HG03139 (cell line): ENCODE measurements around the gene SBK2.
A peak's percentile ranks its signal among the peaks of the same experiment; 100 is the strongest.
"Not testable (repeated sequence)": the region's sequence is repeated elsewhere in the genome, so short reads cannot be mapped to it uniquely, and the experiment has no call there.

Experiments
- ATAC-seq: cut with Tn5 transposase; IDR thresholded peaks from one replicate; pipeline ENCODE4 v1.9.1; 2021; ENCODE audit not compliant: unreplicated experiment

SBK2 gene

DNA sequence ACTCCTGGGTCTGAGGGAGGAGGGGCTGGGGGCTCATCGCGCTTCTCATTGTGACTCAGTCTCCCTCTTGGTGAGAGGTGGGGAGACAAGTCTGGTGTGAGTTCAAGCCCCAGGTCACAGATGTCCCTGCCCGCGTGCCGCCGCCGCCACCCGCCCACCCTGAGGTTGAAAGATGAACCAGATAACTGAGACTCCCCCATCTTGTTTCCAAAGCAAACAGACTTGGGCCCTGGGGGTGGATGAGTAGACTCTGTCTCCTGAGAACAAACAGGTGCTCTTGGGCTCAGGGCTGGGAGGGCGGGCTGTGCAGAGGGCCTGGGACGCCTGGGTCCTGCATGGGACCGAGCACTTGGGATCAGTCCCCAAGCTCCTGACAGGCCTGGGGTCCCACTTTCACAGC, 567 bp downstream of the SBK2 start:
- no peak for ATAC-seq

DNA sequence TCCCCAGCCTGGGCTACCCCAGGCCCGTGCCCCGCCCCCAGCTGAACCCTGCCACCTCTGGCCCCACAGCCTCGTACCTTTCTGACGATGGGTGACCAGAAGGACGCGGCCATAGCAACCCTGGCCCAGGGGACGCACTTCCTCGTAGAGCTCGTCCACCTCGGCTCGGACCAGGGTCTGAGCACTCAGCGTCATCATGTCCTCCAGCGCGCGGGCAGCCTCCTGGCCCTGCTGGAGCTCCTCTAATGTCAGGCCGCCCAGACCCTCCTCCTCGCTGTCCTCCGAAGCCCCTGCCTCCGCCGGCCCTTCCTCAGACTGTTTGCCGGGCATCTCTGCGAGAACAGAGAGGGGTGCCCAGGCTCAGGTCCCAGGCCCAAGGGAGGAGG, 975 bp downstream of the SBK2 start:
- ATAC-seq: no peak

DNA sequence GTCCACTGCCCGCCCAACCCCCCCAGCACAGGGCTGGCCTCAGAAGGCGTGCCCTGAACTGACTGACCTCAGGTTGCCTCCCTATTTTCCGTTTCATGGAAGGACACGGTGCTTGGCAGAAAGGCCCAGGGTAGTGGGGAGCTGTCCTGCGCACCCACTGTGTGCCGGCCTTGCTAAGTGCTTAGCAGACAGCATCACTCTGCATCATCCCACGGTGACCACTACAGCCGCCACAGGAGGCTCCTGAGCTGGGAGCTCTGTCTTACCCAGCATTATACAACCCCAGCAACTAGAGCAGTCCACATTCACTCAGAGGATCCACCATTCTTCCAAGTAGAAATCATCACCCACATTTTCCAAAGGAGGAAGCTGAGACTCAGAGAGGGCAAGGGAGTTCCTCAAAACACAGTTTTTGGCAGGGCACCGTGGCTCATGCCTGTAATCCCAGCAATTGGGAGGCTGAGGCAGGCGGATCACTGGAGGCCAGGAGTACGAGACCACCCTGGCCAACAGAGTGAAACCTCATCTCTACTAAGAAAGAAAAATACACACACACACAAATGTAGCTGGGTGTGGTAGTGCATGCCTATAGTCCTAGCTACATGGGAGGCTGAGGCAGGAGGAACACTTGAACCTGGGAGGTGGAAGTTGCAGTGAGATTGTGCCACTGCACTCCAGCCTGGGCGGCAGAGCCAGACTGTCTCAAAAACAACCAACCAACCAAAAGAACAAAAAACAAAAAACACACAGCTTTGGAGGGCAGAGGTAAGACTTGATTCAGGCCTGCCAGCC, 1.6 kb downstream of the SBK2 start:
- ATAC-seq: no peak

DNA sequence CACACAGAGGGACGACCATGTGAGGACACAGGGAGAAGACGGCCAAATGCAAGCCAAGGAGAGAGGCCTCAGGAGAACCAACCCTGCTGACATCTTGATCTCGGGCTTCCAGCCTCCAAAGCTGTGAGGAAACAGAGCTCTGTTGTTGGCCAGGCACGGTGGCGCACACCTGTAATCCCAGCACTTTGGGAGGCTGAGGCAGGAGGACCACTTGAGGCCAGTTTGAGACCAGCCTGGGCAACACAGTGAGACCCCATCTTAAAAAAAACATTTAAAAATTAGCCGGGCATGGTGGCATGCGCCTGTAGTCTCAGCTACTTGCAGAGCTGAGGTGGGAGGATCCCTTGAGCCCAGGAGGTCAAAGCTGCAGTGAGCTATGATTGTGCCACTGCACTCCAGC, 2.7 kb downstream of the SBK2 start:
- ATAC-seq: not testable (repeated sequence)

DNA sequence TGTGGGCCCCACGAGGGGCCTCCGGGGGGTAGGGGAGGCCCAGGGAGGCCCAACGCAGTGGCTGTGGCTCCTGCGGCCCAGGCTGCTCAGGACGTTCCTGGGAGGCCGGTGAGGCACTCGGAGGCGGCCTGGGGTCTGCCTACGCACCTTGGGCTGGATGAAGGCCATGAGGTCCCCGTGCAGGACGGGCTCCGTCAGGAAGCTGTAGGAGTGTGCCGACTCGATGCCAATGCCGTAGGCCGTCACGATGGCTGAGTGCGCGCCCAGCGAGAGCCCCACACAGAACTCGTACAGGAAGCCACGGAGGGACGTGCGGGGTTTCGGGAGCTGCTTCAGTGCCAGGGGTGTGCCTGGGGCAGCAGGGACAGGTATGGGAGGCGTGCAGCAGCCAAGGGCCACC, 5.9 kb downstream of the SBK2 start:
- no peak for ATAC-seq

DNA sequence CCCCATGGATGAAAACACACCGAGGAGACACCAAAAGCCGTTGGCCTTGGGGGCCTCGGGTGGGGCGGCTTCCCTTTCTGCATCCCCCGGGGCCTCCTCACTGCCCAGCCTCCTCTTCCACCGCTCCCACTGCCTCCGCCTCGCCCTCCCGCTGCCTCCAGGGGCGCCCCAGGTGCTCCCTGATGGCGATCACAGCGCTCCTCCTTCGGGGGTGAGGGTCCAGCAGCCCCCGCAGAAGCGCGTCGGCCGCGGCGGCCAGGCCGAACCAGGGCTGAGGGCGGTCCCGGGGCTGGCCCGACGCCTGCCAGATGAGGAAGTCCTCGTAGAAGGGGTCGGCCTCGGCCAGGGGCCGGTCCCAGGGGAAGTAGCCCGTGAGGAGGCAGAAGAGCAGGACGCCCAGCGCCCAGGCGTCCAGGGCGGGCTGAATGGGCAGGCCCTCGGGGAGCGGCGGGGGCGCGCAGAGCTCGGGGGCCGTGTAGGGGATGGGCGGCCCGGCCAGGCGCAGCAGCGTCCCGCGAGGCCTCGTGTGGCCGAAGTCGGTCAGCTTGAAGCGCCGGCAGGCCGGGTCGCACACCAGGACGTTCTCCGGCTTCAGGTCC, 7.2 kb downstream of the SBK2 start:
- no peak for ATAC-seq

DNA sequence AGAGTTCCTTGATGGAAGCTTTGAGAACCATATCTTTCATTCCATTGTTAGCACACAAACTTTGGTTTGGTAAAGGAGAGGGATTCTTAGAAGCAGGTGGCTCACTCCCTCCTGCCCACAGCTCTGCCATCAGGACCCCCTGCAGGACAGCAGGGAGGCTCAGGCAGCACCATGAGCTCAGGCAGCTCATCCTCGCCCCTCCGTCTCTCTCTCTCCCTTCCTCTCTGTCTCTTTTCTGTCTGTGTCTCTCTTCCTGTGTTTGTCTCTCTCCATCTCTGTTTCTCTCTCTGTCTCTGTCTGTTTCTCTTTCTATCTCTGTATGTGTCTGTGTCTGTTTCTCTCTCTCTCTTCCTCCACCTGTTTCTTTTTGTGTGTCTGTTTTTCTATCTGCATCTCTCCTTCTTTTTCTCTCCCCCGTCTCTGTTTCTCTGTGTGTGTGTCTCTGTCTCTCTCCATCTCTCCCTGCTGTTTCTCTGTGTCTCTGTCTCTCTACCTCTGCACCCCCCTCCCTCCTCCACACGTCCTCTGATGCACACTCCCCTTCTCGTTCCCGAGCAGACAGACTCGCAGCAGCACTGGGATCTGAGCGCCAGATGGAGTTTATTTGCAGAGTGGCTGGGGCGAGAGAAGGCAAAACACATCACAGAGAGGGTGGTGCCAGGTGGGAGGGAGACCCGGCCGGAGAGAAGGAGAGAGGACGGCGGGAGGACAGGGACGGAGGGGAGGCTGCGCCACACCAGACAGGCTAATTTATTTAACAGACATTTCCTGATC, 8.7 kb downstream of the SBK2 start:
- no peak for ATAC-seq

DNA sequence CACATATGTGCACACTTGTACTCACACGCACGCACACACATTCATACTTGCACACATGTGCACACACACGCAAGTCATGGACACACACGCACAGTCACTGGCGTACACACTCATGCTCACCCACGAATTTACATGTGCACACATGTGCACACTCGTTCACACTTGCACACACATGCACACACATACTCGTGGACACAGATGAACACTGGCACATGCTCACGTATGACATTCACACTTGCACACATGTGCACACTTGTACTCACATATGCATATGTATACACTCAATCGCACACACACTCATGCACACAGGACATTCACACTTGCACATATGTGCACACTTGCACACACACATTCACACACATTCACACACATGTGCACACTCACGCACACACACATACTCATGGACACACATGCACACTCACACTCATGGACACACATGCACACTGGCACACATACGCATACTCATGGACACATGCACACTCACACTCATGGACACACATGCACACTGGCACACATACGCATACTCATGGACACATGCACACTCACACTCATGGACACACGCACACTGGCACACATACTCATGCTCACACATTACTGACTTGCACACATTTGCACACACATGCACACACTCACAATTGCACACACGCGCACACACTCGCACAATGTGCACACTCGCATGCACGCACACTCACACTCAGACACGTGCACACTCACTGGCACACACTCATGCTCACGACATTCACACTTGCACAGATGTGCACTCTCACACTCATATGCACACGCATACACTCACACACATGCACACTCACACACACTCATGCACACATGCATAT, 9.5 kb downstream of the SBK2 start:
- no peak for ATAC-seq

DNA sequence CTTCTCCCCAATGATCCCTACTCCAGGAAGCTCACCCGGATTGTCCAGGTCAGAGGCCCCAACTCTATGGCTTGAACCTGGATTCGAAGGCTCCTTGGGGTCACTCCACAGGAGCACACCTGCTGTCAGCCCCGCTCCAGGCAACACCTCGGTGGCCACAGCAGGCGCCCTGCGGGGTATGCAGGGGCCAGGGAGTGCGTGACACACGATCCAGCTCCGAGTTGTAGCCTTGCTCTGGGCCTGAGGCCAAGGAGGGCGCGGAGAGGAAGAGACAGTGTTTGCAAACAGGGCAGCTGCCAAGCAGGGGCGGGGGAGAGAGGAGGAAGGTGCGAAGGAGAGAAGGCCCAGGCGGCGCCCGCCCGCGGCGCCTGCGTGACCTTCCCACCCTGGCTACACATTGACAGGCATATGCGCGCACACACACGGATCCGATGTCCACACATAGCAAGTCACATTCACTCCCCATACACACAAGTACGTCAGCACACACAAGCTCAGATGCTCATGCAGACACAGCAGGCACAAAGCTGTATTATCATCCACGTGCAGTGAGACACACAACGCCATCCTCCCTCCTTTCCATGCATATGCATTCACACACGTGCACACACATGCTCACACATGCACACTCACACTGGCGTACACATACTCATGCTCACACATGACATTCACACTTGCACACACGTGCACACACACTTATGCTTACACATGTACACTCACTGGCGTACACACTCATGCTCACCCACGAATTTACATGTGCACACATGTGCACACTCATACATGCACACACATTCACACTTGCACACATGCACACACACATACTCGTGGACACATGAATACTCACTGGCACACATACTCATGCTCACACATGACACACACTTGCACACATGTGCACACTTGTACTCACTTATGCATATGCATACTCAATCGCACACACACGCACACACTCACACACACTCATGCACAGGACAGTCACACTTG, 10.4 kb downstream of the SBK2 start:
- ATAC-seq: no peak

DNA sequence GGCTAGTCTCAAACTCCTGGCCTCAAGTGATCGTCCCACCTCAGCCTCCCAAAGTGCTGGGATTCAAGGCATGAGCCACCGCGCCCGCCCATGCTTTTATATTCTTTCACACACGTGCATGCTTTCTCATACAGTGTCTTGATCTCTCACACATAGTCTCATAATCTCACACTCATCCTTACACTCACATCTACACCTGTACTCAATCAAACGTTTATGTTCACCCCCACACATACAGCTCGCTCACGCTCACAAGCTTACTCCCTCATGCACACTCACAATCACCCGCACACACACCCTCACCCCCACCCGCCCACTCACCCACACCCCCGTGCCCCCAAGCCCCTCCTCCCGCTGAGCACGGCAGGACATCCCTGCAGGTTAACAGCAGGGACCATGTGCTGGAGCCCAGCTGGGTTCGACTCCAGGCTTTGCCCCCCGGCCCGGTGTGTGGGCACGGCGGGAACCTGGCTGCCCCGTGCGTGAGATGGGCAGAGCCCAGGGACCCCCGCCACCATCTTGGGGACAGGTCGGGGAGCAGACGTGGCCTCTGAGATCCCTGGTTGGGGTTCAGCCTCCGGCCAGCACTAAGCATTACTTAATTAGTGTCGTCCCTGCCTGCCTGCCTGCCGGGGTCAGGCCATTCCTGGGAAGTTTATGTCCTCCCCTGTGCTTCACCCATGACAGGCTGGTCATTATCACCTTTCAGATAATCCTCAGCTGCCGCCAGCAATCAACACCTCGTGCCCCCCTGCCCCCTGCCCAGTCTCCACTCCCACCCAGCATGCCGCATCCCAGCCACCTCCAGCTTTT, 11.4 kb downstream of the SBK2 start:
- ATAC-seq: no peak

DNA sequence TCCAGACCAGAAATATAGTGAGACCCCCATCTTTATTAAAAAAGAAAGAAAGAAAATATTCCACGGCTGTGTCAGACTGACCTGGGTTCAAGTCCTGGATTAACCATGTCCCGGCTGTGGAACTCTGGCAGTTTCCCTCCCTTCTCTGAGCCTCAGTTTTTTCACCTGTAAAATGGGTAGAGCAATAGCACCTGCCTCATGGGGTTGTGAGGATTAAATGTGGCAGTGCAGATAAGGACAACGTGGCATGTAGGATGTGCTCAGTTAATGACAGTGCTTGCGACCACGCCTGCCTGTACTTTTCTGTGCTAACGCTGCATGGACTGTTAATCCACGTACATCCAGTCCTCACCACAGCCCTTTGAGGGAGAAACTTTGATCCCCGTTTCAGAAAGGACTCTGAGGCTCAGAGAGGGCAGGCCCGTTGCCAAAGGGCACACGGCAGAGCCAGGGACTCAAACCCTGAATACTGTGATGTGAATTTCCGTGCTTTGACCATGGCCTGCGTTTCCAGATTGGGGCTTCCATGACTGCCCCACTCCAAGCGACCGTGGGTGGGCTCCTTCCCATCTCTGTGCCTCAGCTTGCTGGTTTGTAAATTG, 16.1 kb downstream of the SBK2 start:
- no peak for ATAC-seq

DNA sequence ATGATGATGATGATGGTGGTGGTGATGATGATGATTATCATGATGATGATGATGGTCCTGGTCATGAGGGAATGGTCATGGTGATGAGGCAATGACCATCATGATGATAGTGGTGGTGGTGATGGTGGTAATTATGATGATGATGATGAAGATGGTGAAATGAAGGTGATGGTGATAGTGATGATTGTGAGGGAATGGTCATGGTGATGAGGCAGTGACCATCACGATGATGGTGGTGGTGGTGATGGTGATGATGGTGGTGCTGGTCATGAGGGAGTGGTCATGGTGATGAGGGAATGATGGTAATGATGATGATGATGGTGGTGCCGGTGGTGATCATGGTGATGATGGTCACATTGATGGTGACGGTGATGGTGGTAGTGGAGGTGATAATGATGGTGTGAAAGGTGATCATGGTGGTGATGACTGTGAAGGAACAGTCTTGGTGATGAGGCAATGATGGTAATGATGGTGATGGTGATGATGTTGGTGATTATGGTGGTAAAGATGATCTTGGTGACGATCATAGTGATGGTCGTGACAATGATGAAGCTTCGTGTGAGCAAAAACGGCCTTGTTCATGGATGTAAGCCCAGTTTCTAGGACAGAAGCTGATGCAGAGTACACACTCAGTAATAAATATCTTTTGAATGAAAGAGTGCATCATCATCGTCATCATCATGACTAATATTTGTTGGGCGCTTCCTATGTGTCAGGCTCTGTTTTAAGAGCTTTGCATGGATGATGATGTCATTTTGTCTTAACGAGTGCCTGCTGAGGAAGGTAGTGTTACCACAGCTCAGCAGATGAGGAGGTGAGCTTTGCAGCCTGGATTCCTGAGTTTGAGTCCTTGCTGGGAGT, 17.3 kb downstream of the SBK2 start:
- no peak for ATAC-seq

DNA sequence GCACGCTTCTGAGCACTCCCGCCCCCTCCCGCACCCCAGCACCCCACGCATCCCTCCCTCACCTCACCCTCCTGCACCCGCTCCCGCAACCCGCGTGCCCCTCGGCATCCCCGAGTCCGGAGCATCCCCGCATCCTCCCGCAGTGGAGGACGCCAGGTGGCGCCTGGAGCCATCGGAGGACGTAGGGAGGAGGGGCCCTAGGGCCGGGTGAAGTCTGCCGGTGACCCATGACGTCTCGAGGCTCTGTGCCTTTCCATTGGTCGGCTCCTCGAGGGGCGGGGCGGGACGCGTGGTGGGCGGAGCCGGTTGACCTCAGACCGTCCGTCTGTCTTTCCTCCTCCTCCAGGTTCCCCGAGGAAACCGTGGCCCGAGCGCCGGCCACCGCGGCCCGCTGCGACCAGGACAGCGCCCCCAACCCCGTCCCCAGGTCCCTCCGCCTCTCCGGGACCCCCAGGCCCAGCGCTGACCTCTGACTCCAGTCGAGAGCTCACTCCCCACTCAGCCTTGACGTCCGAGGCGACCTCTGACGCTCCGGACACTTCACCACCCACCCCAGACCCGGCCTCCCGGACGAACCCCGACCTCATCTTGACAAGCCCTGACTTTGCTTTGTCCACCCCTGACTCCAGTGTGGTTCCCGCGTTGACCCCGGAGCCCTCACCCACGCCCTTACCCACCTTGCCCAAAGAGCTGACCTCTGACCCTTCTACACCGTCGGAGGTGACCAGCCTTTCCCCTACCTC, 19.9 kb downstream of the SBK2 start:
- ATAC-seq: peak; percentile 95

DNA sequence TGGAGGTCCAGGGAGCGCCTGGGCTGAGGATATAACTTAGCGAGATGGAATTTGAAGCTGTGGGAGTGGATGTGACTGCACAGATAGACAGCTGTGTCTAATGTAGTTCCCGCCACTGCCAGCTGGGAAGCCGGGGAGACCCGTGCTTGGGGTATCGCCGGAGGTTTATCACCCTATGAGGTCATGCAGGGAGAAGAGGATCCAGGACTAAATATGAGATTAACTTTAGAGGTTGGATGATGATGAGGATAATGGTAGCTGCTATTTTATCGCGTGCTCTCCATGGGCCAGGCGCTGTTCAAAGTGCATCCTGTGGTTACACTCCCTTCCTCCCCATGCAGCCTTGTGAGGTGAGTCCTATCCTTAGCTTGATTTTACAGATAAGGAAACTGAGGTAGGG, 28.8 kb downstream of the SBK2 start:
- ATAC-seq: no peak

DNA sequence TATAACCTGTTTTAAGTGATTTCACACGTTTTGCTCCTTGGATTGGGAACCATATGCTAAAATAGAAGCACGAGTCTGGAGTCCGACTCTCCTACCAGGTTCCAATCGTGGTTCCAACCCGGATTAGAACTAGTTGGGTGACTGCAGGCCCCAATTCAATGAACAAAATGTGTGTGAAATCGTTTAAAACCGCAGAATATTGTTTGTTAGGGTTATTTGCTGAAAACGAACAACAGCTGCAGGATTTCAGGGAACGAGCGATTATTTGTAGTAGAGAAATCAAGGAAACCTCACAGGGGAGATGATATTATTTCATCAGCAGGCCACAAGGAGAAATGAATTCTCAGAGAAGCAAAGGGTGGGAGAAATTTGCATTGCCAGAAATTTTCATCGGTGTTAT, 32.0 kb downstream of the SBK2 start:
- ATAC-seq: no peak

DNA sequence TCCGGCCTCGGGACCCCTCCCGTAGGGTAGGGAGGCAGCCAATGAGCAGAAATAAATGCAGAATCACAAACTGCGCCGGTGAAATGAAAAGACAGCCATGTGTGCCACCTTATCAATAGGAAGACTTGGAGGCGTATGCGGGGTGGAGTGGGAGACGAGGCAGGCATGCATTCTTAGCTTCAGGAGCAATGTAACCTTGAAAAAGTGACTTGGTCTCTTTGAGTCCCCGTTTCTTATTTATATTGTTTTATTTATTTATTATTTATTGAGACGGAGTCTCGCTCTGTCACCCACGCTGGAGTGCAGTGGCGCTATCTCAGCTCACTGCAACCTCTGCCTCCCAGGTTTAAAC, 32.7 kb downstream of the SBK2 start:
- no peak for ATAC-seq

DNA sequence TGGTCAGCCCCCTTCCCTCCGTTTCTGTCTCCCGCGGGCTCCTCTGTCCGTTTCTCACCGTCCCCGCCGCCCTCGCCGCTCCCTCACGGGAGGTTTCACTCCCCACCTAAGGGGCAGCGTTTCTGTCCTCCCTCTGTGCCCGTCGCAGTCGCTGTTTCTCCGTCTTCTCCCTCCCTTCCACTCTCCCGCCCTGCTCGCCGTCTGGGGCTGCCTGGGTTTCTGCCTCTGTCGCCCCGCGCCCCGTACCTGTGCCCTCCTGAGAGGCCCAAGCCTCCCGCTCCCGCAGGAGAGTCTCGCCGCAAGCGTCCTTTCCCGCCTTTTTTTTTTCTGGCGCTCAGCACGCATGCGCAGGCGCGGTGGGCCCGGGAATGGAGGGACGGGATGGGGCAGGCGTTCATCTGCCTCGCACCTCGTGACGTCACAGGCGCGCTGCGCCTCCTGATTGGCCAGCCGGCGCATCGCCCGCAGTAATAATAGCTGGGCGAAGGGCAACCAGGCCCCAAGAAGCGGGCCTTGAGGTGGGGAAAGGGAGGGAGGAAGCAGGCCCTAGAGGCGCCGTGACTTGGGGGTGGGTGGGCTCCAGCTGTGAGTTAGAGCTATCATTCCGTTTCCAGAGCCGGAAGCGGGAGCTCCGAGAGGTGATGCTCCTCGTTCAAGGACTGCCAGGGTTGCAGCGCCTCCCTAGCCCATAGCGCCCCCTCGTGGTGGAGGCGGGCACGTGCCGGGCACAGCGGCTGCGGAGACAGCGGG, 33.3 kb downstream of the SBK2 start:
- ATAC-seq: peak; percentile 79
